HepG2 (cell line): ENCODE measurements around the gene THY1. TPM values are rescaled to one million over a fixed set of nuclear protein-coding genes. Genes with fewer than 3 reads are reported as not detected.

Experiments used
- TFE3 ChIP-seq: IDR thresholded peaks from 2 replicates; pipeline ENCODE4 v1.6.1; 2016
- polyA plus RNA-seq, 8 experiments: library from polyadenylated mRNA; depleted of rRNA in 3 of 8; stranded (reverse) in 7 of 8; unstranded in 1 of 8; fragments of >200 nt; fragmentation: Illumina TruSeq in 4 of 8; extraction: Trizol in 4 of 8; gene quantifications; 2 replicates each; pipeline versions ENCODE4 v1.2.1 to v1.2.3, GENCODE V29; 2011 to 2016; ENCODE audit warnings: low read depth in 4 of 8, missing spikeins in 1 of 8, mixed read lengths in 1 of 8; ENCODE audit not compliant: insufficient read depth in 1 of 8
- total RNA-seq, 5 experiments: library from RNA; depleted of rRNA; stranded (reverse); fragments of >200 nt; fragmentation: Illumina TruSeq; extraction: Trizol; gene quantifications; 2 replicates each; pipeline ENCODE4 v1.2.3, GENCODE V29; 2016; ENCODE audit warnings: low read depth in 1 of 5
- TF ChIP-seq, protein P1 (sequence below): sonication (generic); formaldehyde crosslinking; IDR thresholded peaks from one replicate; pipeline ENCODE4 v1.5.1; 2020; ENCODE audit warnings: mild to moderate bottlenecking, missing genetic modification reagents; ENCODE audit errors: not compliant biosample characterization

The THY1 gene
- total and polyA plus RNA-seq, 2 of the 13 experiments (the other 11 are each of a cell fraction or from before 2014, with no cell fraction given): not detected

- TF ChIP-seq, protein P1, sequence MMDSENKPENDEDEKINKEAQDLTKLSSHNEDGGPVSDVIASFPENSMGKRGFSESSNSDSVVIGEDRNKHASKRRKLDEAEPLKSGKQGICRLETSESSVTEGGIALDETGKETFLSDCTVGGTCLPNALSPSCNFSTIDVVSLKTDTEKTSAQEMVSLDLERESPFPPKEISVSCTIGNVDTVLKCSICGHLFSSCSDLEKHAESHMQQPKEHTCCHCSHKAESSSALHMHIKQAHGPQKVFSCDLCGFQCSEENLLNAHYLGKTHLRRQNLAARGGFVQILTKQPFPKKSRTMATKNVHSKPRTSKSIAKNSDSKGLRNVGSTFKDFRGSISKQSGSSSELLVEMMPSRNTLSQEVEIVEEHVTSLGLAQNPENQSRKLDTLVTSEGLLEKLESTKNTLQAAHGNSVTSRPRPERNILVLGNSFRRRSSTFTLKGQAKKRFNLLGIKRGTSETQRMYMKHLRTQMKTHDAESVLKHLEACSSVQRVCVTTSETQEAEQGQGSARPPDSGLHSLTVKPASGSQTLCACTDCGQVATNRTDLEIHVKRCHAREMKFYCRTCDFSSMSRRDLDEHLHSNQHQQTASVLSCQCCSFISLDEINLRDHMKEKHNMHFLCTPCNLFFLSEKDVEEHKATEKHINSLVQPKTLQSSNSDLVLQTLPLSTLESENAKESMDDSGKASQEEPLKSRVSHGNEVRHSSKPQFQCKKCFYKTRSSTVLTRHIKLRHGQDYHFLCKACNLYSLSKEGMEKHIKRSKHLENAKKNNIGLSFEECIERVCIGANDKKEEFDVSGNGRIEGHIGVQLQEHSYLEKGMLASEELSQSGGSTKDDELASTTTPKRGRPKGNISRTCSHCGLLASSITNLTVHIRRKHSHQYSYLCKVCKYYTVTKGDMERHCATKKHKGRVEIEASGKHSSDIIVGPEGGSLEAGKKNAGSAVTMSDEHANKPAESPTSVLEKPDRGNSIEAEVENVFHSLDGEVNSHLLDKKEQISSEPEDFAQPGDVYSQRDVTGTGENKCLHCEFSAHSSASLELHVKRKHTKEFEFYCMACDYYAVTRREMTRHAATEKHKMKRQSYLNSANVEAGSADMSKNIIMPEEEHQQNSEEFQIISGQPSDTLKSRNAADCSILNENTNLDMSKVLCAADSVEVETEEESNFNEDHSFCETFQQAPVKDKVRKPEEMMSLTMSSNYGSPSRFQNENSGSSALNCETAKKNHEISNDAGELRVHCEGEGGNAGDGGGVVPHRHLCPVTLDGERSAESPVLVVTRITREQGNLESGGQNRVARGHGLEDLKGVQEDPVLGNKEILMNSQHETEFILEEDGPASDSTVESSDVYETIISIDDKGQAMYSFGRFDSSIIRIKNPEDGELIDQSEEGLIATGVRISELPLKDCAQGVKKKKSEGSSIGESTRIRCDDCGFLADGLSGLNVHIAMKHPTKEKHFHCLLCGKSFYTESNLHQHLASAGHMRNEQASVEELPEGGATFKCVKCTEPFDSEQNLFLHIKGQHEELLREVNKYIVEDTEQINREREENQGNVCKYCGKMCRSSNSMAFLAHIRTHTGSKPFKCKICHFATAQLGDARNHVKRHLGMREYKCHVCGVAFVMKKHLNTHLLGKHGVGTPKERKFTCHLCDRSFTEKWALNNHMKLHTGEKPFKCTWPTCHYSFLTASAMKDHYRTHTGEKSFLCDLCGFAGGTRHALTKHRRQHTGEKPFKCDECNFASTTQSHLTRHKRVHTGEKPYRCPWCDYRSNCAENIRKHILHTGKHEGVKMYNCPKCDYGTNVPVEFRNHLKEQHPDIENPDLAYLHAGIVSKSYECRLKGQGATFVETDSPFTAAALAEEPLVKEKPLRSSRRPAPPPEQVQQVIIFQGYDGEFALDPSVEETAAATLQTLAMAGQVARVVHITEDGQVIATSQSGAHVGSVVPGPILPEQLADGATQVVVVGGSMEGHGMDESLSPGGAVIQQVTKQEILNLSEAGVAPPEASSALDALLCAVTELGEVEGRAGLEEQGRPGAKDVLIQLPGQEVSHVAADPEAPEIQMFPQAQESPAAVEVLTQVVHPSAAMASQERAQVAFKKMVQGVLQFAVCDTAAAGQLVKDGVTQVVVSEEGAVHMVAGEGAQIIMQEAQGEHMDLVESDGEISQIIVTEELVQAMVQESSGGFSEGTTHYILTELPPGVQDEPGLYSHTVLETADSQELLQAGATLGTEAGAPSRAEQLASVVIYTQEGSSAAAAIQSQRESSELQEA: peak; percentile 59
- 0 out of 2 replicates have a peak, but pooled peaks have one; percentile 40 for TF ChIP-seq TFE3 (CRISPR knock-in tag)
These were observed 42.7 kb downstream of the THY1 start (continued) for GRCh38 chr11:119380160-119380826.
